Fibroblast of skin of left biceps (primary cell): ENCODE measurements around the gene ANKS1A.

ENCODE experiments used
- DNase-seq, 2 experiments: peaks; one replicate each; pipeline ENCODE4 v3.0.0-alpha.2; 2013; ENCODE audit warnings: low read depth in 2 of 2

ANKS1A gene

GRCh38 chr6:35023091-35024000 lies 134.3 kb downstream of the ANKS1A start:
- no peak for DNase-seq

- DNase-seq: no peak
Measured at GRCh38 chr6:35024551-35025054, 135.5 kb downstream of the ANKS1A start.

GRCh38 chr6:35025232-35026188 lies 136.5 kb downstream of the ANKS1A start:
- no peak for DNase-seq

- DNase-seq: no peak
Measured at GRCh38 chr6:35026434-35027222, 137.6 kb downstream of the ANKS1A start.

- DNase-seq: no peak
Measured at GRCh38 chr6:35027807-35028206, 138.8 kb downstream of the ANKS1A start.

DNA sequence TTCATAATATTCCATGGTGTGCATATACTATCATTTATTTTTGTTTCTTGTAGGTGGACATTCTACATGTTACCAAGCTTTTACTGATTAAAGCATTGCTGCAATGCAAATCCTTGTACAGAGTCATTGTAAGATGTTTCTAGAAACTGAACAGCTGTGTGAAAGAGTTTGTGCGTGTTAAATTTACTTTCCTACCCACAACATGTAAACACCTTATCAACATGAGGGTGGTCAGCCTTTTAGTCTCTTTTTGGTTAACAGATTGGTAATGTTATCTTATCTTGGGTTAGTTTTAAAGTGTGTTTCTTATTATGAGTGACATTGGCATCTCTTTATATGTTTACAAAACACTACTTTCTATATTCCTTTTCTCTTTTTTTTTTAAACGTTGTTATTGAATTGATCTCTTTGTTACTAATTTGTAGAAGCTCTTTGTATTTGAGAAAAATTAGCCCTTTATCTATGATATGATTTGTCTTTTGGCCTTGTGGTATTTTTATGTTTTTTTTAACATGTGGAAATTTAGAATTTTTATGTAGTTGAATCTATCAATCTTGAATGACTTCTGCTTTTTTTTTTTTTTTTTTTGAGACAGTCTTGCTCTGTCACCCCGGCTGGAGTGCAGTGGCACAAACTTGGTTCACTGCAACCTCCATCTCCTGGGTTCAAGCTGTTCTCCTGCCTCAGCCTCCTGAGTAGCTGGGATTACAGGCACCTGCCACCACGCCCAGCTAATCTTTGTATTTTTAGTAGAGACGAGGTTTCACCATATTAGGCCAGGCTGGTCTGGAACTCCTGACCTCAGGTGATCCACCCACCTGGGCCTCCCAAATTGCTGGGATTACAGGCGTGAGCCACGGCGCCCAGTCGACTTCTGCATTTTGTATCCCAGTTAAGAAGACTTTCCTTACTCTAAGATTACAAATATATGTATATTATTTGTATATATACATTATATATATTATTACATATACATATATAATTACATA lies 140.0 kb downstream of the ANKS1A start:
- DNase-seq: no peak

DNA sequence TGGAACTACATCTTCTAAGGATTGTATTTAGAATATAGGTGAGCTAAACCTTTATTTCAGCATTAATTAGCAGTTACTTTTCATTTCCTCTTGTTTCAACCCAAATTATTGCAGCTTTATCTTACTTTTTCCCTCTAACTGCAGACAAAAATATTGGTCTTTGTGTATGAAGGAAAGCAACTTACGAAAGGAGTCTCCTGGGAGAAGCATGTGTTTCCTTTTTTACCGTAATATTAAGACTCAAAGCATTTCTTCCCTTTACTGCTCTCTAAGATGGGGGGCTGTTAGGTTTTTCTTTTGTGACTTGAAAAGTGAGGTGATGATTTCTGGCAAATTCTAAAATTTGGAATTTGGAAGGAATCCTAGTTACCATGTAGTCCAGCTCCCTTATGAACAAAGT lies 141.0 kb downstream of the ANKS1A start:
- DNase-seq: no peak

DNA sequence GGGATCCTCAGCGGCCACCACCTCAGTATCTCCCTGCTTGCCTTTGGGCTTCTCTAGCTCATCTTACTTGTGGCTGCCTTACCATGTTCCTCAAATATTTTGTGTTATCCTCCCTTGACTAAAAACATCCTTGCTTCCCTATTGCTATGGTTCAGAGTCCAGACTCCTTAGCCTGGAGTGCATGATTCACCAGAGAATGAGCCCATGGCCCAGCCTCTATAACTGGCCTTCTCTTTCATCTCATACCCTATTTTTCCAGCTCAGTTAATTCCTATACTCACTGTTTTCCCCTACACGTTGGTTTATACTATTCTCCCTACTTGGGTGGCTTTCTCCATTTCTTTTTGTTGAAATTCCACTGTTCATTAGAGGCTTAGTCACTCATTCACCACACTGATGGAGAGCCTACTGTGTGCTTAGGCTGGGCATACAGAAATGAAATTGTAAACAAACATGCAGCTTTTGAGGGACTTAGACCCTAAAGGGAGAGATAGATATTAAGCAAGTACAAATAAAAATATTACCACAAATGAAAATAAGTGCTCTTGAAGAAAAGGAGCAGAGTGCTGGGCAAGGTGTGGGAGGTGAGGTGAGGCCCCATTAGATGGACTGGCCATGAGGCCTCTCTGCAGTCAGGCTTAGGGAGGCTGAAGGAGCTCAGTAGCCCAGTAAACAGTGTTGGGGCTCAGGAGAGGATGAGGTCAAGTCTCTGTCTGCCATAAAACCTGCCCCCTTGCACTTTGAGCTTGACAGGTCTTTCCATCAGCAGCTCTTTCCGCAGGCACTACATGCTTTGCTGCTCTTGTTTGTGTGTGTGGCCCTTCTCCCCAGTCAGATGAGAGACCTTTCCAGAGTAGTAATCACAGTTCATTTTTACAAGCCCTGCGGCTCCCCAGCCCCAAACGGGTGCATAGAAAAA lies 142.8 kb downstream of the ANKS1A start:
- no peak for DNase-seq

GRCh38 chr6:35033683-35034082 lies 144.6 kb downstream of the ANKS1A start:
- DNase-seq: no peak

- no peak for DNase-seq
Measured at GRCh38 chr6:35034411-35035191, 145.5 kb downstream of the ANKS1A start.

GRCh38 chr6:35035481-35036030 lies 146.5 kb downstream of the ANKS1A start:
- no peak for DNase-seq

GRCh38 chr6:35036059-35036827 lies 147.2 kb downstream of the ANKS1A start:
- DNase-seq: no peak

DNA sequence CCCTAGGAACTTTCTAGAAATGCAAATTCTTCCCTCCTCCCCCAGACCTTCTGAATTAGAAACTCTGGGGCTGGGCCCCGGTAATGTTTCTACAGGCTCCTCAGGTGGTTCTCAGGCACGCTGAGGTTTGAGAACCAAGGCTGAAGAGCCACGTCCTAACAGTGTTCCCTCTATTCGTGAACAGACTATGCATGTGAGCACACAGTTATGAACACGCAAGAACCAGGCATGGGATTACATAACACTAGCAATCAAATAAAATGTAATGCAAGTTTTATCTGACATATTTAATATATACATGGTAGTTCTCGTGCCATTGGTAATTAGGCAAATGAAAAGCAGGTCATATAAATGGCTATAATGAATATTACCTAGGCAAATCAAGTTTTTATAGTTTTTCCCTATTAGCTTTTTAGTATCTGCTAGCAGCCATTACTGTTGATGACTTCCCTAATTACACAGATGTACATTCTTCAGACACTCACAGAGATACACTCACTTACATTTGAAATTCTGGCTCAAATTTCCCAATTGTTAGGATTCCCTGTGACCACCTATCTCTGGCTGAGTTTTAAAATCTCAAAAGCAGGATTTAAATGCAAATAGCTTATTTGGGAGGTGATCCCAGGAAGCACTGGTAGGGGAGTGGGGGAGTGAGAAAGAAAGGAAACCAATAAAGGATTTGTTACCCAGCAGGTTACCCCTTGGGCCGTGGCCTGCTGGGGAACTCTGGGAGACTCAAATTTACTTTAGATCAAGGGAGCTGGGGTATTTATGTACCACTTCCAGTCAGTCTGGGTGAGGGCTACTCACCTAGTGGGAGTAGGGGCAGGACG lies 148.0 kb downstream of the ANKS1A start:
- DNase-seq: no peak

GRCh38 chr6:35037664-35038038 lies 148.6 kb downstream of the ANKS1A start:
- DNase-seq: no peak

- DNase-seq: no peak
Measured at GRCh38 chr6:35038076-35038475, 149.0 kb downstream of the ANKS1A start.

GRCh38 chr6:35040398-35040797 lies 151.3 kb downstream of the ANKS1A start:
- DNase-seq: no peak
